Endothelial cell of umbilical vein (primary cell): ENCODE results near the gene BTBD19. TPM values are rescaled to one million over a fixed set of nuclear protein-coding genes. Genes with fewer than 3 reads are reported as not detected.

ENCODE experiments used
- BruUV-seq: library from RNA; stranded (reverse); fragments of 400-500 nt; replicated peaks from 2 replicates; lab custom pipeline; 2021; lab: Mats Ljungman, UMichigan
- CTCF ChIA-PET: fragments of 300-600, 350-600 bp; sonication (Branson Sonifier 250); formaldehyde crosslinking; loops from one replicate; lab custom pipeline; 2021; ENCODE audit warnings: antibody characterized with exemption, inconsistent platforms; lab: Charles Lee
- POLR2A ChIA-PET: fragments of 300-600, 350-600 bp; sonication (Branson Sonifier 250); formaldehyde crosslinking; loops from one replicate; lab custom pipeline; 2021; ENCODE audit warnings: antibody characterized with exemption, inconsistent platforms; lab: Charles Lee
- DNase-seq: peaks from one replicate; pipeline ENCODE4 v3.0.0-alpha.2; 2011; ENCODE audit warnings: low read depth, low spot score
- FAIRE-seq: peaks from 2 replicates; lab custom pipeline; 2011; peaks lifted over from hg19 to GRCh38; lab: Jason Lieb, UNC
- H2AFZ ChIP-seq: 2 replicates; pipeline ENCODE4 v1.6.0; 2012; ENCODE audit warnings: low read depth, low read length, control low read depth, inconsistent platforms
- H3K27ac ChIP-seq: 2 replicates; pipeline ENCODE4 v1.5.1; 2011; ENCODE audit warnings: low read depth, mild to moderate bottlenecking, control low read depth, low read length, moderate library complexity; ENCODE audit not compliant: insufficient read depth
- H3K27me3 ChIP-seq, 2 experiments: 2 replicates each; pipeline versions ENCODE4 v1.6.0 to v1.6.1; 2011; ENCODE audit warnings: low read length in 2 of 2, mixed read lengths in 1 of 2; ENCODE audit not compliant: control insufficient read depth in 2 of 2, insufficient read depth in 2 of 2
- H3K36me3 ChIP-seq, 2 experiments: 2 replicates in 1 of 2; 3 replicates in 1 of 2; pipeline ENCODE4 v1.5.1; 2011; ENCODE audit warnings: low read length in 2 of 2, mild to moderate bottlenecking in 1 of 2, moderate library complexity in 1 of 2; ENCODE audit not compliant: control insufficient read depth in 2 of 2, insufficient read depth in 2 of 2; ENCODE audit errors: extremely low read depth in 1 of 2
- H3K4me1 ChIP-seq: 3 replicates; pipeline ENCODE4 v1.5.1; 2011; ENCODE audit warnings: mild to moderate bottlenecking, low read length; ENCODE audit not compliant: control insufficient read depth, insufficient read depth; ENCODE audit errors: extremely low read depth
- H3K4me2 ChIP-seq: 2 replicates; pipeline ENCODE4 v1.6.1; 2011; ENCODE audit warnings: low read length, control low read depth, mixed read lengths; ENCODE audit not compliant: insufficient read depth
- H3K4me3 ChIP-seq, 3 experiments: fragments of 200-600 bp in 1 of 3; sonication (generic), shearing (Covaris generic) in 1 of 3; replicated peaks in 1 of 3; 2 replicates each; pipeline ENCODE4 v1.5.1; 2011 to 2016; ENCODE audit warnings: control low read depth in 3 of 3, low read length in 3 of 3, mild to moderate bottlenecking in 2 of 3, inconsistent platforms in 1 of 3, low read depth in 1 of 3, moderate library complexity in 1 of 3; ENCODE audit not compliant: insufficient read depth in 1 of 3
- H3K79me2 ChIP-seq: 2 replicates; pipeline ENCODE4 v1.6.0; 2012; ENCODE audit warnings: low read length, inconsistent platforms; ENCODE audit not compliant: control insufficient read depth, insufficient read depth
- H3K9ac ChIP-seq: replicated peaks from 2 replicates; pipeline ENCODE3; 2011; ENCODE audit warnings: low read length, control low read depth; ENCODE audit not compliant: insufficient read depth; ENCODE audit errors: extremely low read depth
- H3K9me1 ChIP-seq: replicated peaks from 3 replicates; pipeline ENCODE4 v1.6.0; 2011; ENCODE audit warnings: mild to moderate bottlenecking, low read length; ENCODE audit not compliant: control insufficient read depth, insufficient read depth; ENCODE audit errors: extremely low read depth
- H3K9me3 ChIP-seq: replicated peaks from 2 replicates; pipeline ENCODE4 v1.5.1; 2012; ENCODE audit warnings: low read length, inconsistent platforms; ENCODE audit not compliant: control insufficient read depth, insufficient read depth
- H4K20me1 ChIP-seq: replicated peaks from 2 replicates; pipeline ENCODE3; 2011; ENCODE audit warnings: mild to moderate bottlenecking, low read length; ENCODE audit not compliant: control insufficient read depth, insufficient read depth; ENCODE audit errors: extremely low read depth
- EZH2 ChIP-seq: IDR thresholded peaks from 2 replicates; pipeline ENCODE4 v1.6.1; 2012; ENCODE audit warnings: borderline replicate concordance, low read depth, mild to moderate bottlenecking, moderate library complexity, low read length, inconsistent platforms; ENCODE audit not compliant: severe bottlenecking
- FOS ChIP-seq: IDR thresholded peaks from 2 replicates; pipeline ENCODE4 v1.6.1; 2011; ENCODE audit warnings: mild to moderate bottlenecking, low read length, moderate library complexity, borderline replicate concordance; ENCODE audit not compliant: insufficient read depth
- GATA2 ChIP-seq: IDR thresholded peaks from 2 replicates; pipeline ENCODE4 v1.7.0; 2011; ENCODE audit warnings: low read depth, mild to moderate bottlenecking, moderate library complexity, mixed read lengths, low read length; ENCODE audit not compliant: insufficient read length, insufficient read depth
- JUN ChIP-seq: IDR thresholded peaks from 2 replicates; pipeline ENCODE4 v1.6.1; 2011; ENCODE audit warnings: borderline replicate concordance, low read depth; ENCODE audit not compliant: insufficient read length, insufficient read depth
- MYC ChIP-seq: IDR thresholded peaks from one replicate; pipeline ENCODE4 v1.6.1; 2011; ENCODE audit warnings: mild to moderate bottlenecking, low read depth, low read length
- POLR2A ChIP-seq: IDR thresholded peaks from 2 replicates; pipeline ENCODE4 v1.6.1; 2012; ENCODE audit warnings: low read depth, mild to moderate bottlenecking, control low read depth, low read length
- dilution Hi-C: fragments of 300-500 bp; cut with MboI; formaldehyde crosslinking; loops from one replicate; pipeline ENCODE4 v1.15.0; 2019; ENCODE audit warnings: low sequenced_read_pairs; ENCODE audit not compliant: extremely low pct_ligation_motif_present
- intact Hi-C: fragments of 100-400 bp; cut with micrococcal nuclease; formaldehyde crosslinking; loops from one replicate; pipeline ENCODE4 v1.10.0; 2022
- polyA plus RNA-seq, 4 experiments: library from polyadenylated mRNA; depleted of rRNA in 3 of 4; stranded (reverse) in 3 of 4; unstranded in 1 of 4; fragments of >200 nt; gene quantifications; 2 replicates each; pipeline versions ENCODE4 v1.2.1 to v1.2.3, GENCODE V29; 2011 to 2012; ENCODE audit warnings: missing spikeins in 1 of 4
- total RNA-seq: library from RNA; stranded (reverse); gene quantifications from 2 replicates; pipeline ENCODE4 v1.2.3, GENCODE V29; 2021
- TF ChIP-seq, protein P1 (sequence below): IDR thresholded peaks from 2 replicates; pipeline ENCODE4 v1.6.1; 2011; ENCODE audit not compliant: insufficient read depth, insufficient read length
- TF ChIP-seq, protein P2 (sequence below), 2 donors: IDR thresholded peaks; 1 replicate in 1 of 2; 2 replicates in 1 of 2; pipeline ENCODE4 v1.5.1; 2011; ENCODE audit warnings: low read length in 2 of 2, mild to moderate bottlenecking in 2 of 2, moderate library complexity in 2 of 2, control low read depth in 1 of 2, inconsistent platforms in 1 of 2, low read depth in 1 of 2; ENCODE audit not compliant: insufficient read depth in 1 of 2; ENCODE audit errors: extremely low read depth in 1 of 2

BTBD19 gene
- total and polyA plus RNA-seq, 2 donors (not counting 3 experiments of a cell fraction or from before 2014, with no cell fraction given), result 69.9 to 97.9 TPM

DNA sequence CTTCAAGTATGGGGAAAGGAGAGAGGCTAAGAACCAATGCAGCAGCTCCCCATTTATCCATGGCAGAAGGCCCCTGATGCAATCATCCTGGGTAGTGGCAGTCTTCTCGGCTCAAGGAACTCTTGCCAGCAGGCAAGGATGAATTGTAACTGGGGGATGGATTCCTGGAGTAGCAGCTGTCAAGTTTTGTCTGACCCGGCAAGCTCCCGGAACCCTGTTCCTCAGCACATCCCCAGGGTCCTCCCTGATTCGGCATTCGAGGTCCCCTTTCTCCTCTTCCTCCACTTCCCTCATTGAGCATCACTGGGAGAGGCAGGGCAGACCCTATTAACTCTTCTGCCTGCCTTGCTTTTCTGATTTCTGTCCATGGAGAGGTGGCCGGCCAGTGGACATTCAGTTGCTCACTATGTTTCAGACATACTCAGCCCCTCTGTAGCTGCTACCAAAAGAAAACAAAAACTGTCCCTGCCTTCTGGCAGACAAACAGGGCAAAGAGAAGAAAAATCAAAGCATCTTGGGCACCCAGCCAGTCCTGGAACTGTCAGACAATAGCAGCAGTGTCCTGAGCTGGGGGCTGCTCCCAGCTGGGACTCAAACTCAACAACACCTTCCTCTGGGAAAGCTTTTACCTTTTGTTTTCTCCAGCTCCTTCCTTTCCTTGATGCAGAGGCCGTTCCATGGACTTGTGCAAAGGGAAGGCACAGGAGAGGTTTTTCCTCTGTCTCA lies 40.3 kb downstream of the BTBD19 start:
- TF ChIP-seq, protein P1, sequence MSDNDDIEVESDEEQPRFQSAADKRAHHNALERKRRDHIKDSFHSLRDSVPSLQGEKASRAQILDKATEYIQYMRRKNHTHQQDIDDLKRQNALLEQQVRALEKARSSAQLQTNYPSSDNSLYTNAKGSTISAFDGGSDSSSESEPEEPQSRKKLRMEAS, result no peak
- TF ChIP-seq EZH2, result no peak
- TF ChIP-seq JUN, result no peak
- TF ChIP-seq POLR2A, result no peak
- TF ChIP-seq FOS, result no peak
- TF ChIP-seq, protein P2, sequence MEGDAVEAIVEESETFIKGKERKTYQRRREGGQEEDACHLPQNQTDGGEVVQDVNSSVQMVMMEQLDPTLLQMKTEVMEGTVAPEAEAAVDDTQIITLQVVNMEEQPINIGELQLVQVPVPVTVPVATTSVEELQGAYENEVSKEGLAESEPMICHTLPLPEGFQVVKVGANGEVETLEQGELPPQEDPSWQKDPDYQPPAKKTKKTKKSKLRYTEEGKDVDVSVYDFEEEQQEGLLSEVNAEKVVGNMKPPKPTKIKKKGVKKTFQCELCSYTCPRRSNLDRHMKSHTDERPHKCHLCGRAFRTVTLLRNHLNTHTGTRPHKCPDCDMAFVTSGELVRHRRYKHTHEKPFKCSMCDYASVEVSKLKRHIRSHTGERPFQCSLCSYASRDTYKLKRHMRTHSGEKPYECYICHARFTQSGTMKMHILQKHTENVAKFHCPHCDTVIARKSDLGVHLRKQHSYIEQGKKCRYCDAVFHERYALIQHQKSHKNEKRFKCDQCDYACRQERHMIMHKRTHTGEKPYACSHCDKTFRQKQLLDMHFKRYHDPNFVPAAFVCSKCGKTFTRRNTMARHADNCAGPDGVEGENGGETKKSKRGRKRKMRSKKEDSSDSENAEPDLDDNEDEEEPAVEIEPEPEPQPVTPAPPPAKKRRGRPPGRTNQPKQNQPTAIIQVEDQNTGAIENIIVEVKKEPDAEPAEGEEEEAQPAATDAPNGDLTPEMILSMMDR (IDR thresholded peaks at IDR 0.05; ENCODE audit: extremely low read depth in 1 of 2, insufficient read depth in 1 of 2, low read depth in 1 of 2, low read length in 2 of 2), result no peak
- TF ChIP-seq MYC, result no peak
- no peak for TF ChIP-seq GATA2
- dilution Hi-C loops (no loop called here), intact Hi-C loops (no loop called here)
- Histone ChIP-seq H3K27me3 (no peaks in the 10 kb centered on the region), H3K4me1 (no peaks in the 10 kb centered on the region), H3K79me2 (no peaks in the 10 kb centered on the region), H3K9me1 (no peaks in the 10 kb centered on the region), H4K20me1 (no peaks in the 10 kb centered on the region), H3K9ac (no peak overlapping the region), H3K27ac (no peak overlapping the region), H3K4me3 (no peak overlapping the region), H2AFZ (no peak overlapping the region), H3K4me2 (no peak overlapping the region), H3K36me3 (peaks cover 0 to 3% of the 10 kb centered on the region in 2 experiments), H3K9me3 (no peaks in the 10 kb centered on the region)
- POLR2A ChIA-PET, result interaction anchor here (1.1 kb wide), 1 partner anchor 73 kb away, joined by 3 read pairs; the partner anchor contains the start of gene RPS8
- no TSS peak for BruUV-seq
- FAIRE-seq (no peak), DNase-seq (peak; percentile 26)
- CTCF ChIA-PET, result interaction anchor here (0.9 to 2.6 kb wide), 4 partner anchors 36 to 138 kb away, joined by 3 to 7 read pairs (median 4); partner anchors contain the start of gene EIF2B3
